Adrenal gland (tissue), 12 donors: ENCODE measurements around the gene SORT1. TPM values are rescaled to one million over a fixed set of nuclear protein-coding genes. Genes with fewer than 3 reads are reported as not detected.

Experiments
- DNase-seq, 7 donors: peaks; one replicate each; pipeline ENCODE4 v3.0.0-alpha.2; 2019 to 2020
- H3K27ac ChIP-seq, 5 donors: fragments of 200-600 bp; sonication (generic) in 4 of 5; 1 replicate in 3 of 5; 2 replicates in 2 of 5; pipeline versions ENCODE4 v1.5.1 to v1.8.0; 2016 to 2020; ENCODE audit warnings: mild to moderate bottlenecking in 1 of 5
- H3K27me3 ChIP-seq: fragments of 200-600 bp; 2 replicates; pipeline ENCODE4 v1.8.0; 2021
- H3K36me3 ChIP-seq, 2 donors: fragments of 200-600 bp; replicated peaks in 1 of 2; 1 replicate in 1 of 2; 2 replicates in 1 of 2; pipeline versions ENCODE4 v1.5.1 to v1.8.0; 2018 to 2022
- H3K4me1 ChIP-seq, 2 donors: fragments of 200-600 bp; replicated peaks in 1 of 2; 1 replicate in 1 of 2; 2 replicates in 1 of 2; pipeline versions ENCODE4 v1.5.1 to v1.8.0; 2018 to 2021
- H3K4me3 ChIP-seq, 4 donors: fragments of 200-600 bp; sonication (generic) in 3 of 4; one replicate each; pipeline ENCODE4 v1.5.1; 2016 to 2018
- H3K9me3 ChIP-seq, 3 donors: fragments of 200-600 bp; sonication (generic) in 1 of 3; replicated peaks in 1 of 3; 1 replicate in 2 of 3; 2 replicates in 1 of 3; pipeline versions ENCODE4 v1.5.1 to v1.8.0; 2016 to 2021
- CTCF ChIP-seq, 6 experiments: fragments of 450-650 bp in 4 of 6; fragments of 200-600 bp in 2 of 6; sonication (generic) in 1 of 6; IDR thresholded peaks; 1 replicate in 5 of 6; 2 replicates in 1 of 6; pipeline versions ENCODE4 v1.5.1 to v1.8.0; 2016 to 2021; ENCODE audit warnings: antibody characterized with exemption in 6 of 6, mild to moderate bottlenecking in 2 of 6, moderate library complexity in 1 of 6
- POLR2A ChIP-seq, 2 donors: fragments of 450-650 bp; IDR thresholded peaks; one replicate each; pipeline ENCODE4 v1.6.1; 2017; ENCODE audit warnings: antibody characterized with exemption in 2 of 2, mild to moderate bottlenecking in 2 of 2, moderate library complexity in 1 of 2
- WGBS, 4 donors: extraction: QIAGEN DNeasy Blood & Tissue Kit in 2 of 4; methylation state at CpG; one replicate each; pipeline versions ENCODE4 v1.1.5 to v1.1.7; 2013 to 2017; 5-methylcytosine and 5-hydroxymethylcytosine counted together
- intact Hi-C, 2 donors: fragments of 100-400 bp; cut with DNase I; formaldehyde crosslinking; loops; one replicate each; pipeline versions ENCODE4 v1.14.1 to v1.15.0; 2022 to 2023
- polyA plus RNA-seq, 3 donors: library from polyadenylated mRNA; stranded (reverse); fragments of 200-250 nt in 2 of 3; fragments of 350-450 nt in 1 of 3; fragmentation: Illumina TruSeq in 1 of 3; extraction: RNeasy Lipid Tissue Mini Kit (QIAGEN cat#74804) in 1 of 3; gene quantifications; one replicate each; pipeline ENCODE4 v1.2.3, GENCODE V29; 2013 to 2014
- total RNA-seq, 9 donors: library from RNA; depleted of rRNA in 4 of 9; stranded (reverse); fragments of >200 nt in 4 of 9; fragments of 120-200 nt in 1 of 9; fragmentation: NEBNext Ultra II Directional in 1 of 9; extraction: Animal tissue kit (Norgen Biotek cat#: 25700) in 1 of 9; gene quantifications; one replicate each; pipeline versions ENCODE4 v1.1.0 to v1.2.4, GENCODE V29; 2013 to 2023
- donor health status: healthy with polysubstance abuse.
- donor health status: Bipolar disorder and iron deficiency.
- donor health status: DM: yes; HTN: yes; CAD: no.
- donor health status: DM: no; HTN: no; CAD: no.
- donor health status: DM: no; HTN: no; CAD: no.
- donor health status: DM: yes; HTN: yes; CAD: no.

SORT1 gene
- total and polyA plus RNA-seq, 12 donors = 13.4 to 56.8 (median 37.5) TPM

GRCh38 chr1:109272831-109273547 is 124.7 kb downstream of the SORT1 start:
- TF ChIP-seq POLR2A (IDR thresholded peaks at IDR 0.05) (no peak), CTCF (IDR thresholded peaks at IDR 0.05) (no peak)
- Histone ChIP-seq H3K4me3 (no peak overlapping the region), H3K9me3 (no peaks in the 10 kb centered on the region), H3K4me1 (peaks cover 0 to 4% of the 10 kb centered on the region in 2 donors), H3K27ac (no peak overlapping the region), H3K36me3 (no peaks in the 10 kb centered on the region), H3K27me3 (no peaks in the 10 kb centered on the region)
- intact Hi-C loops = loop anchor here (5.0 to 10.0 kb wide), 2 partner anchors 124 to 262 kb away; partner anchors contain the start of genes GPR61 (in 2 of the 2) and SORT1 (in 1 of the 2)
- peak in 1 of 7 donors; percentile 13 for DNase-seq
- 87 to 92% (median 89%) methylated on average over 9 to 16 of the region's 16 CpGs for WGBS, 4 donors

- intact Hi-C loops = loop anchor here (5.0 to 10.0 kb wide), 2 partner anchors 125 to 263 kb away; partner anchors contain the start of genes GPR61 (in 2 of the 2) and SORT1 (in 1 of the 2)
- DNase-seq = peak in 1 of 7 donors; percentile 19
- TF ChIP-seq CTCF (IDR thresholded peaks at IDR 0.05) = no peak
- no peak for TF ChIP-seq POLR2A (IDR thresholded peaks at IDR 0.05)
- 82 to 100% (median 86%) methylated on average over 3 to 13 of the region's 13 CpGs for WGBS, 4 donors
- no peak overlapping the region for H3K4me3 ChIP-seq
- no peaks in the 10 kb centered on the region for H3K9me3 ChIP-seq
- peaks cover 0 to 2% of the 10 kb centered on the region in 2 donors for H3K4me1 ChIP-seq
- H3K27me3 ChIP-seq = no peaks in the 10 kb centered on the region
- no peaks in the 10 kb centered on the region for H3K36me3 ChIP-seq
- H3K27ac ChIP-seq = no peak overlapping the region
Measured at GRCh38 chr1:109272021-109272799, 125.5 kb downstream of the SORT1 start.

GRCh38 chr1:109271458-109271857 is 126.3 kb downstream of the SORT1 start:
- no peak overlapping the region for H3K4me3 ChIP-seq
- no peak for DNase-seq
- H3K4me1 ChIP-seq = no peaks in the 10 kb centered on the region
- intact Hi-C loops = loop anchor here (5.0 to 10.0 kb wide), 2 partner anchors 126 to 263 kb away; partner anchors contain the start of genes GPR61 (in 2 of the 2) and SORT1 (in 1 of the 2)
- no peaks in the 10 kb centered on the region for H3K9me3 ChIP-seq
- no peak overlapping the region for H3K27ac ChIP-seq
- H3K27me3 ChIP-seq = no peaks in the 10 kb centered on the region
- TF ChIP-seq POLR2A (IDR thresholded peaks at IDR 0.05) = no peak
- no peak for TF ChIP-seq CTCF (IDR thresholded peaks at IDR 0.05)
- H3K36me3 ChIP-seq = no peaks in the 10 kb centered on the region
- 76 to 92% (median 87%) methylated on average over 3 to 6 of the region's 6 CpGs for WGBS, 4 donors
